NCI-H1694 treated with DMSO at 0.1 percent for 48 hours (cell line): Measurements from ENCODE around the gene ETV3L.
"Not testable (repeated sequence)": the region's sequence is repeated elsewhere in the genome, so short reads cannot be mapped to it uniquely, and the experiment has no call there.

Experiments used
- DNase-seq: peaks from one replicate; lab custom pipeline; 2025; lab: John Stamatoyannopoulos, UW

ETV3L gene

GRCh38 chr1:157105298-157105987 lies 5.8 kb upstream of the ETV3L start:
- DNase-seq: no peak

DNA sequence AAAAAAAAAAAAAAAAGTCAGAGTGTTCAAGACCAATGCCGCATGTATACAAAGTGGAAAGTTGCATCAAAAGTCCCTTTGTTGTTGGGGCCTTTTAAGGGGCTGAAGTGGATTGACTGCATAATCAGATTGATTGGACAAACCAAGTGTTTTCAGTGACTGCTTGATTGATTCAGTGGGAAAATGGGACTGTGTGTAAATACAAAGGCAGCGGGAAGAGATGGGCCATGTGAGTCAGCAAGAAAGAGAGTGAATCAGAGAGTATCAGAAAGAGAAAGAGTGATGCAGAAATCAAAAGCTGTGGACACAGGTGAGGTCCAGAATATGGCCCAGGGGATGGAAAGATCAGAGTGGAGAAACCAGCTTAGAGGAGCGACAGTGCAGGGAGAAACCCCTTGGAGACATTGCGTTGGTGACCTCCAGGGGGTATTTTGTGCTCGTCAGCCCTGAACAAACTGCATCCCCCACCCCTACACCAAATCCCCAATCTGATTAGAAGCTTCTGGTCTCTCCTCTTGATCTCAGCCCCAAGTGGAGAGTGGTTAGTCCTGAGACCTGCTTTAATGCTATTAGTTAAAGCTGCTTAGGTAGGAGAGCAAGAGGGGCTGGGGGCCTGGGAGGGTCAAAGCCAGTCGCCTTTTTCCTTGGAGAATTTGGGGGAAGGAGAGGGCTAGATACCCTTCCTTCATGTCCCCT lies 5.1 kb upstream of the ETV3L start:
- DNase-seq: no peak

- no peak for DNase-seq
Measured at GRCh38 chr1:157103268-157103667, 3.7 kb upstream of the ETV3L start.

GRCh38 chr1:157101149-157101548 lies 1.5 kb upstream of the ETV3L start:
- DNase-seq: no peak

DNA sequence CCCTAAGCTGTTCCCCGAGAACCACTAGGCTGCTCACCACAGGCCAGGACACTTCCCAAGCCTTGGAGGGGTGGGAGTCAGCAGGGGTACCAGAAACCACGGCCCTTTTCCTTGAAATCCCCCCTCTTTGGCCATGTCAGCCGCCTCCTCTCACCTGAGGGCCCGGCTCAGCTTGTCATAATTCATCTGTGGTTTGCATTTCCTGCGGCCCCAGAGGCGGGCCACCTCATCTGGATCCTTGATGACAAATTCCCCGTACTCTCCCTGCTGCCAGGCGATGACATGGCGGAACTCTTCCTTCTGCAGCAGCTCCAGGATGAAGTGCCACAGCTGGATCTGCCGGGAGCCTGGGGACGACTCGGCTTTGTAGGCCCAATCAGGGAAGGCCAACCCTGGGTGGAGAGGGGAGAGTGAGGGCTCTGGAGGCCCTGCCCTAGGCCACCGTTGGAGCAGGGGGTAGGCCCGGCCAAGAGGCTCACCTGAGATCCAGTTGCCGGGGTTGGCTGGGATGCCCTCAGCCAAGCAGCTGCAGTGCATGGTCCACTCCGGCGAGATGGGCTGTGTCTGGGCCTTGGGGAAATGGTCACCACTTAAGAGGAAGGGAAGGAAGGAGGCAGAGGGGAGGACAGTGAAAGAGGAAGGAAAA lies 498 bp downstream of the ETV3L start:
- not testable (repeated sequence) for DNase-seq

DNA sequence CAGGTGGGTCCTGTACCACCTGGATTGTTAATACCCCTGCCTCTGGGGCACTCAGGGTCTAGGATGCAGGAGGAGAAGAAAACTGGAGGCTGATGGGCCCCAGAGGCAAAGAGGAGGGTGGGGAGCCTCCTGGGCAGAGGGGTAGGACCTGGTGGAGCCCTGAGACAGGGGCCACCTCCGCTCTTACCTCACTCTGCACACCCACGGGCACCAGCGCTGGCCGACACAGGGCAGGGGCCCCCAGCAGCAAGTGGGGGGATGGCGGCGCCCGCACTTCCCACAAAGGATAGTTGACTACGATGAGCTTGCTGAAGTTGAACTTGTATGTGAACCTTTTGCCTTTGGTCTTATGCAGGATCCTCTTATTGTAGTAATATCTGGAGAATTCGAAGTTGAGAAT lies 1.1 kb downstream of the ETV3L start:
- DNase-seq: no peak

DNA sequence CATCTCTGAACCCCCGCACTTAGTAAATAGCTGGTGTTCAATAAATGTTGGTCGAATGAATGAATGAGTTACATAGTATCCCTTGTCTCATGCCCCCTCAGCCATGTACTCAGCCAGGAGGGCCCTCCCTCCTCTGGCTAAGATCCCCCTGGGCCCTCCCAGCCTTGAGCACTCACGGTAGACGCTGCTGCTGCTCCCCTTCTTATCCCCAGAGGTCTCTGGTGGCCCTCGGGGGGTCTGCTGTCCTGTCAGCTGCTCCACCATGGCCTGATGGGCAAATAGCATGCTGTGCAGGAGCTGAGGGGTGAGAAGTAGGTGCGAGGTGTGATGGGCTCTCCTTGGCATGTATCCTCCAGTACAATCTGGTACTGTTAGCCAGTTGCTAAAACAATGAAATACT lies 1.9 kb downstream of the ETV3L start:
- no peak for DNase-seq

GRCh38 chr1:157096881-157097280 lies 2.7 kb downstream of the ETV3L start:
- DNase-seq: no peak

DNA sequence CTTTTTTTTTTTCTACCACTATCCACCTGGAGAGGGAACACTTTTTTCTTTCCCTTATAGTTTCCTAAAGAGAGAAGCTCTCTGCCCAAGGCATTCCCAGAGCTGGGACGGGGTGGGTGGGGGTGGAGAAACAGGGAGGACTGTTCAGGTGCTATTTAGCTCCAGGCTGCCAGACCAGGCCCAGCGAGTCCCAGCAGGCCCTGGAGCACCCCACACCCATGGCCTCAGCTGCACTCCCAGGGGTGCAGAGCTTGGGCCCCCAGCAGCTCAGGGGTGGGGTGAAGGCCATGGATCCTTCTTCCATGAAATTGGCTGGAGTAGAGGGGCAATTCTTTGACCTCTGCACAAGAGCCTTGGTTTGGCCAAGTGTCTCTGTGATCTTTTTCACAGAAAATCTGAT lies 4.1 kb downstream of the ETV3L start:
- DNase-seq: no peak

DNA sequence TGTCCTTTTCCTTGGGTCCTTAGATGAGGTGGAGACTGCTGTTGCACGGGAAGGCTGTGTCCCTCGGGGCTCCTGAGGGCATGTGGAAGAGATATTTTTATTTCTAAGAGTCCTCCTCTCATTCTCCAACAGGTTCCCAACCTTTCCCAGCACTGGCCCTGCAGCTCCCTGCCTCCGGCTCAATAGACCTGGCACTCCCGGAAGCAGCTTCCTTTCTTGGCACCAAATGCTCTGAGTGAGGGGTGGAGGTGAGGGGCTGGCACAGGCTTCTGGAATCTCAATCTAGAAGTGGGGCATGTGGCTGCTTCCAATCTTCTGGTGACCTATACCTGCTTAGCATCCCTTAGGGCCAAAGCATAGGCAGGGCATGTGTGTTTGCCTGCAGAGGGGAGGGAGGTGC lies 4.5 kb downstream of the ETV3L start:
- no peak for DNase-seq

DNA sequence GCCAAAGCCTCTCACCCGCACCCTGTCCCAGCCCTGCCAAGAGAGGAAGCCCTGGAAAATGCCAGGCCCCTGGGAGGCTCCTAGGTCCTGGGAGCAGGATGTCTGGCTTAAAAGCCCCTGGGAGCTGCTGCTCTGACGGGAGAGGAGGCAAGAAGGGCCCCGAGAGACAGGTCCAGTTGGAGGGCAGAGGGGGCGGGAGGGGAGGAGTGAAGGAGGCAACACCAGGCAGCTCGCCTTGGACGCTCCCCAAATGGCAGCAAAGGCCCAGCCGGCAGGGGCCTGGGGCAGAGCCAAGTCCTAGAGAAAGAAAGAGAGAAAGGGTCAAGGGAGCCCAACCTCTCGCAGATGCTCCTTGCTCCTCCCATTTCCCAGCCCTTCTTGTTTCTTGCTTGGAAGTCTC lies 6.8 kb downstream of the ETV3L start:
- DNase-seq: no peak

DNA sequence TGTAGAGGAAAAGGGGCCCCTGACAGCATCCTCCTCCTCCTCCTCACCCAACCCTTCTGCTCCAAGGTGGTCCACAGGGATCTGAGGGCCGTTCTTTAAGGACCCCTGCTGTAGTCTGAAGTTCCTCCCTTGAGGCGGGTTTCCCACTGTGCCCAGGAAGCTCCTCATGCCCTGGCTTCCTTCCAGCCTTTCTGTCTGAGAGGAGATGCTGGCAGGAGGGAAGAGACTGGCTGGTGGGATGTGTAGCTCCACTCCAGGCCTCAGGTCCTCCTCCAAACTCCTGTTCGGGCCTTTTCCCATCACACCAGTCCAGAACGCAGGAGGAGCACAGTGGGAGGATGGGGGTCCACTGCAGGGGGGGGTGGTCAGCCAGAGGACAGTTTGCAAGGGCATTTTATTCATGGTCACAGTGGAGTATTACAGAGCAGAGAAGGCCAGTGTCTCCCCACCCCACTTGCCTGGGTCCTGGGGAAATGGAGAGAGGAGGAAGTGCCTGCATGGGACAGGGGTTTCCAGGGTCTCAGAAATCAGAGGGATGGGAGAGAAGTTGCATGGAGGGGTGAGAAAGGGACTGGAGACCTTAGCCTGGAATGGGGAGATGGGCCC lies 7.8 kb downstream of the ETV3L start:
- DNase-seq: no peak

DNA sequence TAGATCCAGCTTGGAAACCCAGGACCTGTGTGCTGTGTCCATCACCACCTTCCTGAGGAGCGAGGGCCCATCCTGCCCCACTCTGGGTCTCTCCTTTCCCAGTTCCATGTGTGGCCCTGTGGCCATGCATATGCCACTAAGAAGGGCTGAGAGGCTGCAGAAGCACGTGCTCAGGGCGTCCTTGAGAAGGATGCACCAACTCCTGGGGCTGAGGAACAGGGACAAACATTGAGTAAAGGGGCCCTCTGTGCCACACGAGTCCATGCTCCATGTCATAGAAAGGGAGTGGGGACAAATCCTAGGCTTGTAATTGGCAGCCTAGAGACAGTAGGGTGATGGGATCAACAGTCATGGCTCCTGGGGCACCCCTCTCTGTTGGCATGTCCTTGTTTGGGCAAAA lies 8.4 kb downstream of the ETV3L start:
- no peak for DNase-seq

DNA sequence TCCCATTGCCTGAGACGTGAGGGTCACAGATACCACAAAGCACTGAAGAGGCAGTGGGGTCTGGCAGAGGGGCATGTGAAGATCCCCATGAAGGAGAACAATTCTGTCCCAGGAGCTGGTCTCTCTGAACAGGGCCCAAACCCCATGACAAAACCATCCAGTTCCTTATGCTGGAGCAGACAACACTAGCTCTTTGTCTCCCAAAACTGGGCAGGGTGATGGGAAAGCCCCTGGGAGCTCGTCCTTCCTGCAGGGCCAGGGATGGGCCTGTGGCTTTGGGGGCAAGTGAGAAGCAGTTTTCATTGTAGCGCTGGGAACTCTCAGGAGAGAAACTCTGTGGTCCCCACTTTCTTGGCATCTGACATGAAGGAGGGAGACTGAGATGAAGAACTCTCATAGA lies 8.8 kb downstream of the ETV3L start:
- DNase-seq: no peak

GRCh38 chr1:157090196-157090647 lies 9.4 kb downstream of the ETV3L start:
- peak; percentile 58 for DNase-seq

- DNase-seq: no peak
Measured at GRCh38 chr1:157089789-157090188, 9.8 kb downstream of the ETV3L start.

- DNase-seq: no peak
Measured at GRCh38 chr1:157088607-157089006, 11.0 kb downstream of the ETV3L start.

DNA sequence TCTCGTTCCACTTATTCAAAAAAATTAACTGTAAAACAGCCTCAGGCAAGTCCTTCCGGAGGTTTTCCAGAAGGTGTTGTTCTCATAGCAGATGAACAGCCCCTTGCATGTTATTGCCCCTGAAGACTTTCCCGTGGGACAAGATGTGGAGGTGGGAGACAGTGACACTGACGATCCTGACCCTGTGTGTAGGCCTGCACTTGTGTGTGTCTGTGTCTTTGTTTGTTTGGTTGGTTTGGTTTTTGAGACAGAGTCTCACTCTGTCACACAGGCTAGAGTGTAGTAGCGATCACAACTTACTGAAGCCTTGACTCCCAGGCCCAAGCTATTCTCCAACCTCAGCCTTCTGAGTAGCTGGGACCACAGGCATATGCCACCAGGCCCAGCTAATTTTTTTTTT lies 12.6 kb downstream of the ETV3L start:
- DNase-seq: no peak

DNA sequence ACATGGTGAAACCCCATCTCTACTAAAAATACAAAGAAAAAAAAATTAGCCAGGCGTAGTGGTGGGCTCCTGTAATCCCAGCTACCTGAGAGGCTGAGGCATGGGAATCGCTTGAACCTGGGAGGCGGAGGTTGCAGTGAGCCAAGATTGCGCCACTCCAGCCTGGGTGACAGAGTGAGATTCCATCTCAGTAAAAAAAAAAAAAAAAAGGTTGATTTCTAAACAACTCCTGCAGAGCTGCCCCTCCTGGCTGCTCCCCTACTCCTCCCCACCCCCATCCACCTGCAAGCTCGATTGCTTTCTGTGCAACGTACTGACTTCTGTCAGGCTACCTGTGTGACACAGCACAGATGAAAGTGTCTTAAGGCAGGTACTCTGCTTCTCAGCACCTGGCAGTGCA lies 13.3 kb downstream of the ETV3L start:
- DNase-seq: no peak

DNA sequence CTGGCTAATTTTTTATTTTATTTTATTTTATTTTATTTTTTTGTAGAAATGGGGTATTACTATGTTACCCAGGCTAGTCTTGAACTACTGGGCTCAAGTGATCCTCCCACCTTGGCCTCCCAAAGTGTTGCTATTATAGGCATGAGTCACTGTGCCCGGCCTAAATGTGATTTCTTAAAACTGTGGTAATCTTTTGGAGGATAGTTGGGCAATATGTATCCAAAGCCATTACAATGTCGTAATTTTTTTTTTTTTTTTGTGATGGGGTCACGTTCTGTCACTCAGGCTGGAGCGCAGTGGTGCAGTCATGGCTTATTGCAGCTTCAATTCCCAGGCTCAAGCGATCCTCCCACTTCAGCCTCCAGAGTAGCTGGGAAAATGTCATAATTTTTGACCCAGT lies 14.2 kb downstream of the ETV3L start:
- no peak for DNase-seq

- DNase-seq: no peak
Measured at GRCh38 chr1:157084720-157085119, 14.9 kb downstream of the ETV3L start.

- no peak for DNase-seq
Measured at GRCh38 chr1:157081707-157082106, 17.9 kb downstream of the ETV3L start.

GRCh38 chr1:157080714-157081113 lies 18.9 kb downstream of the ETV3L start:
- no peak for DNase-seq
